ENCODE results near the gene AMBRA1.

AMBRA1 gene, protein sequence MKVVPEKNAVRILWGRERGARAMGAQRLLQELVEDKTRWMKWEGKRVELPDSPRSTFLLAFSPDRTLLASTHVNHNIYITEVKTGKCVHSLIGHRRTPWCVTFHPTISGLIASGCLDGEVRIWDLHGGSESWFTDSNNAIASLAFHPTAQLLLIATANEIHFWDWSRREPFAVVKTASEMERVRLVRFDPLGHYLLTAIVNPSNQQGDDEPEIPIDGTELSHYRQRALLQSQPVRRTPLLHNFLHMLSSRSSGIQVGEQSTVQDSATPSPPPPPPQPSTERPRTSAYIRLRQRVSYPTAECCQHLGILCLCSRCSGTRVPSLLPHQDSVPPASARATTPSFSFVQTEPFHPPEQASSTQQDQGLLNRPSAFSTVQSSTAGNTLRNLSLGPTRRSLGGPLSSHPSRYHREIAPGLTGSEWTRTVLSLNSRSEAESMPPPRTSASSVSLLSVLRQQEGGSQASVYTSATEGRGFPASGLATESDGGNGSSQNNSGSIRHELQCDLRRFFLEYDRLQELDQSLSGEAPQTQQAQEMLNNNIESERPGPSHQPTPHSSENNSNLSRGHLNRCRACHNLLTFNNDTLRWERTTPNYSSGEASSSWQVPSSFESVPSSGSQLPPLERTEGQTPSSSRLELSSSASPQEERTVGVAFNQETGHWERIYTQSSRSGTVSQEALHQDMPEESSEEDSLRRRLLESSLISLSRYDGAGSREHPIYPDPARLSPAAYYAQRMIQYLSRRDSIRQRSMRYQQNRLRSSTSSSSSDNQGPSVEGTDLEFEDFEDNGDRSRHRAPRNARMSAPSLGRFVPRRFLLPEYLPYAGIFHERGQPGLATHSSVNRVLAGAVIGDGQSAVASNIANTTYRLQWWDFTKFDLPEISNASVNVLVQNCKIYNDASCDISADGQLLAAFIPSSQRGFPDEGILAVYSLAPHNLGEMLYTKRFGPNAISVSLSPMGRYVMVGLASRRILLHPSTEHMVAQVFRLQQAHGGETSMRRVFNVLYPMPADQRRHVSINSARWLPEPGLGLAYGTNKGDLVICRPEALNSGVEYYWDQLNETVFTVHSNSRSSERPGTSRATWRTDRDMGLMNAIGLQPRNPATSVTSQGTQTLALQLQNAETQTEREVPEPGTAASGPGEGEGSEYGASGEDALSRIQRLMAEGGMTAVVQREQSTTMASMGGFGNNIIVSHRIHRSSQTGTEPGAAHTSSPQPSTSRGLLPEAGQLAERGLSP (N-terminal part only)

GRCh38 chr11:46593550-46594373 is at the start of gene AMBRA1:
AMBRA1 (minus strand) TSS chr11:46594023; CDS start chr11:46548380, 45,643 bp downstream.
- DNase-seq, result peak; percentile 82

DNA sequence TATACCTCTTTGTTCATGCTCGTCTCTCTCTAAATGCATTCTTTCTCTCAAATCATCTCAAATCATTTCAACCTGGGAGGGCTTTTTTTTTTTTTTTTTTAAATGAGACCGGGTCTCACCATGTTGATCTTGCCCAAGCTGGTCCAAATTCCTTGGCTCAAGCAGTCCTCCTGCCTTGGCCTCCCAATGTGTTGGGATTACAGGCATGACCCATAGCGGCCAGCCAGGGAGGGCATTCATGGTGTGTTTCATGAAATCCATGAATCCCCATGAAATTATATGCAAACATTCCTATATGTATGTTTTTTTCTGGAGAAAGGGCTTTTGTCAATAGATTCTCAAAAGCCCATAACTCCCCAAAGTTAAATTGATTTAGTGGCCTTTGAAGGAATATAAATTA is 49.7 kb upstream of the AMBRA1 start:
- DNase-seq, result no peak

DNA sequence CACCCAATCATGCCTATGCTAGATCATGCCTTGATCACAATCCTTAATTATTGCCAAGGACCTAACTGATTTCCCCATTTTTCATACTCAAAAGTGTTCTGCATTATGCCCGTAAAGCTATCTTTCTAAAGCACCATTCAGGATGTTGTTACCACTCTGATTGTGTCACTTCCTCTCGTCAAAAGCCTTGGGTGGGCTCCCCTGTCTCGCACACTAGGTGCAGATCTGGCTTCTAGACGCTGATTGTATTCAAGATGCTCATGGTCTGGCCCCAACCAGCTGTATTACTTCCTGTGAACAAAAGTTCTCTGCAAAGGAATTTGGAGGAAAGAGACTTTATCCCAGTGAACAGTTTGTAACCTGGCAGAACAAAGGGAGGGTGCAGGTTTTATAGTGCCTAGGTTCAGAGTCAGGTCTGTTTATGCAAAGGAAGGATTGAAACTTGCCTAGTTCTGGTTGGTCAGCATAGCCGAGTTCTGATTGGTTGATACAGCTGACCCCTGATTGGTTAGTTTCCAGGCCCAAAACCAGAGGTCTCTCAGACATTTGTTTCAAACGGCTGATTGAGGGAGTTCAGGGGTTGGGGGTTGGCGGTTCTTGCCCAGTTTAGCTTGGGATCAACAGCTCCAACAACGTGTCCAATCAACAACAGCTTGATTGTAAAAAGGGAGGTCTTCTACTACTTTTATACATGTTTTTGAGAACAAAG is 49.0 kb upstream of the AMBRA1 start:
- DNase-seq, result no peak

GRCh38 chr11:46641639-46642038 is 47.8 kb upstream of the AMBRA1 start:
- no peak for DNase-seq

GRCh38 chr11:46640036-46640788 is 46.4 kb upstream of the AMBRA1 start:
- DNase-seq, result no peak

GRCh38 chr11:46639197-46639839 is 45.5 kb upstream of the AMBRA1 start:
- DNase-seq, result no peak

GRCh38 chr11:46637546-46637945 is 43.7 kb upstream of the AMBRA1 start:
- DNase-seq, result no peak

DNA sequence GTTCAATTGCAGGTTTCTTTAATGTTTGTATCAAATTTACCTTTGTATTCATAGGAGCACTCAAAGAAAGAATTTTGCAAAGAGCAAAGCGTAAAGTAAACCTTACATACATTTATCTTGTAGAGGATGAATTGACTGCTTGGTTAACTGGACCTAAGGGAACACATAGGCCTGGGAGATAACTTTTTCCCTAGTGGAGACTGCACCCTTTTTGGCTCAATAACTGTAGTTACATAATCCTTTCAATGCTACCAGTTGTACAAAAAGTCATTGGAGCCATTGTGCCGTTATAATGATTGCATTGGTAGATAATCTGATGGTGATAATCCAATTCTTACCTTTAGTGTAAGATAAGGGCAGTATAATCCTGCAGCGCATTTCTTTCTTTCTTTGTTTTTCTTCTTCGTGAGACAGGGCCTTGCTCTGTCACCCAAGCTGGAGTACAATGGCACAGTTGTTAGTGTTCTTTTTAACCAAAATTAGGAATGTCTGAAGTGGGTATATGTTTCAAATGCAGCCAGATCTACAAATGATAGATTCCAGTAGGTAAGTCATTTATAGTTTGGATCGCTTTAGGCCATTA is 41.8 kb upstream of the AMBRA1 start:
- DNase-seq, result no peak

DNA sequence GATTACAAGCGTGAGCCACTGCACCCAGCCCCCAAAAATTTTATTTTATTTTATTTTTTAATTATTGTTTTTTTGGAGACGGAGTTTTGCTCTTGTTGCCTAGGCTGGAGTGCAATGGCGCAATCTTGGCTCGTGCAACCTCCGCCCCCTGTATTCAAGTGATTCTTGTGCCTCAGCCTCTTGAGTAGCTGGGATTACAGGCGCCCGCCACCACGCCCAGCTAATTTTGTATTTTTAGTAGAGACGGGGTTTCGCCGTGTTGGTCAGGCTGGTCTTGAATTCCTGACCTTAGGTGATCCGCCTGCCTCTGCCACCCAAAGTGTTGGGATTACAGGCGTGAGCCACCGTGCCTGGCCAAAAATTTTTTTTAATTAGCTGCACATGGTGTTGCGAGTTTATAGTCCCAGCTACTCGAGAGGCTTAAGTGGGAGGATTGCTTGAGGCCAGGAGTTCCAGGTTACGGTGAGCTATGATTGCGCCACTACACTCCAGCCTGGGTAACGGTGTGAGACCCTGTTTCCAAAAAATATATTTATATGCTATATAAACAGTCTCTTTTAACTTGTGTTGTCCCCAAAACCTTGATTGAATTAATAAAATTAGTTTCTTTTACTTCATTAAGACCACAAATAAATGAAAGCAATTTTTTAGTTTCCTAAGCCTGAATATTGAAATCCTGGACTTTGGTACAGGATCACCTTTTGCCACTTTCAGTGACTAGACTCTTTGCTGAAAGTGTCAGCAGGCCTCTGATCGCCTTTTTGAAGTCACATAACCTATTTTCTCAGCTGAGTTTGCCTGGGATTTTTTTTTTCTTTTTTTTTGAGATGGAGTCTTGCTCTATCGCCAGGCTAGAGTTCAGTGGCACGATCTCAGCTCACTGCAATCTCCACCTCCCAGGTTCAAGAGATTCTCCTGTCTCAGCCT is 39.7 kb upstream of the AMBRA1 start:
- DNase-seq, result no peak

GRCh38 chr11:46632502-46632901 is 38.7 kb upstream of the AMBRA1 start:
- DNase-seq, result no peak

GRCh38 chr11:46631676-46632075 is 37.9 kb upstream of the AMBRA1 start:
- DNase-seq, result no peak

GRCh38 chr11:46630237-46630636 is 36.4 kb upstream of the AMBRA1 start:
- DNase-seq, result no peak

- no peak for DNase-seq
These were observed 35.1 kb upstream of the AMBRA1 start for GRCh38 chr11:46628961-46629360.

DNA sequence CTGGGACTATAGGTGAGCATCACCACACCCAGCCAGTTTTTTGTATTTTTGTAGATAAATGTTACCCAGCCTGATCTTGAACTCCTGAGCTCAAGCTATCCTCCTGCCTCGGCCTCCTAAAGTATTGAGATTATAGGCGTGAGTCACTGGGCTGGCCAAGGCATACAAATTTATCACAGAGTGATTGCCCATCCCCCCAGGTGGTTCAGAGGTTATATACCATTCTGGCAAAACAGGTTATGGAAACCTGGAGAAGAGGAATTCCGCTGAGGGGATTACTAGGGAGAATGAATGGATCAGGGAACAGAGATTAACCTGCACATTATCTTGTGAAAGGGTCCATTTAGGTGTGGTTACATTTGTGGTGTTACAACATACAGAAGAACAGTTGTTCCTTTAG is 31.6 kb upstream of the AMBRA1 start:
- no peak for DNase-seq

DNA sequence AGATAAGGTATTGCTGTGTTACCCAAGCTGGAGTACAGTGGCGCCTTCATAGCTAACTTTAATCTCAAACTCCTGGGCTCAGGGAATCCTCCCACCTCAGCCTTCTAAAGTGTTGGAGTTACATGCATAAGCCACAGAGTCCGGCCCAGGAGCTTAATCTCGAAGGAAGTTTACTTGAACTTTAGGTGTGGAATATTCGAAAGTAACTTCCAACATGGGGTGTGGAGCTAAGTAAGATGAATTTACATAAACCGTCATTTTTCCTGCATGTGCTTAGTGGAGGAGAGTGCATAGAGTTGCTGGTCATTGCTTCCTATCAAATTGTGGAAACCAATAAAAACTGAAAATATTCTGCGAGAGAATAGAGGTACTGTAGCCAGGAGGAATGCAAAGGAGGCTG is 25.0 kb upstream of the AMBRA1 start:
- no peak for DNase-seq

DNA sequence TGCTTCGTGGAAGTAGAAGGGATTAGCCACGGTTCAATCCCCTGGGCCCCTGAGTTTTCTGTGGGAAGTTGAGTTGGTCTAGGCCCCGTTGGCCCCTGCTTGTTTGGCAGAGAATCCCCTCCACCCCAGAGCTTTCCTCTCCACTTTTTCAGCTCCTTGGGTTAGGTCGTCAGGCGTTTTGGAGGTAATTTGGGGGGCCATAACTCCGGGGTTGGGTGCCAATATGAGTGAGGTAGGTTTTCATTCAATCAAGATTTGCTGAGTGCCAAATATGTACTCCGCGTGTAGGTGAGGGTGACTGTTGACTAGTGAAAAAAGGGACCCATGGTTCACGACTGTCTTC is 24.1 kb upstream of the AMBRA1 start:
- DNase-seq, result no peak

- peak; percentile 84 for DNase-seq
These were observed 23.5 kb upstream of the AMBRA1 start, which contains the start of the genes ATG13 and HARBI1 for GRCh38 chr11:46617134-46617971. ATG13 (plus strand) TSS chr11:46617553; CDS start chr11:46644292, 26,739 bp downstream. HARBI1 (minus strand) TSS chr11:46617227; CDS start chr11:46616237, 990 bp downstream.

Data from NCI-H446 treated with DMSO at 0.1 percent for 48 hours (cell line).